Activated CD4-positive, CD25-positive, alpha-beta regulatory T cell (primary cell): ENCODE measurements around the gene FXYD6.

Experiments
- DNase-seq, 4 experiments: peaks; one replicate each; lab custom pipeline; 2025; lab: John Stamatoyannopoulos, UW

The FXYD6 gene

DNA sequence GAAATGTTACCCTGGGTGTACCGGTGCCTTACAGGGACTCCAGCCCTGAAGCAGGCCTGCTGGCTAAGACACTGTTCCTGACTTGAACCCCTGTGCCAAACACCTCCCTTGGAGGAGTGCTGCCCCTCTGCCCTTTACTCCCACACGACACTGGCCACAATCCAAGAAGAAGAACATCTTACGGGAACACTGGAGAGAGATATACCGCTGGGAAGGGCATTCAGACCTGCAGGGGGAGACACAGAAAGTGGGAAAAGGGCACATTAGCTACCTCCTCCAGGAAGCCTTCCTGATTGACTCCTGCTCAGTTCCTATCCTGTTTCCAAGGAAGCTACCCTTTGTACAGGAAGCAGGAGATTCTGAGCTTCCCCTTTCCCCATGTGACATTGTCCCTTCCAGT is 34.1 kb upstream of the FXYD6 start:
- no peak for DNase-seq

DNA sequence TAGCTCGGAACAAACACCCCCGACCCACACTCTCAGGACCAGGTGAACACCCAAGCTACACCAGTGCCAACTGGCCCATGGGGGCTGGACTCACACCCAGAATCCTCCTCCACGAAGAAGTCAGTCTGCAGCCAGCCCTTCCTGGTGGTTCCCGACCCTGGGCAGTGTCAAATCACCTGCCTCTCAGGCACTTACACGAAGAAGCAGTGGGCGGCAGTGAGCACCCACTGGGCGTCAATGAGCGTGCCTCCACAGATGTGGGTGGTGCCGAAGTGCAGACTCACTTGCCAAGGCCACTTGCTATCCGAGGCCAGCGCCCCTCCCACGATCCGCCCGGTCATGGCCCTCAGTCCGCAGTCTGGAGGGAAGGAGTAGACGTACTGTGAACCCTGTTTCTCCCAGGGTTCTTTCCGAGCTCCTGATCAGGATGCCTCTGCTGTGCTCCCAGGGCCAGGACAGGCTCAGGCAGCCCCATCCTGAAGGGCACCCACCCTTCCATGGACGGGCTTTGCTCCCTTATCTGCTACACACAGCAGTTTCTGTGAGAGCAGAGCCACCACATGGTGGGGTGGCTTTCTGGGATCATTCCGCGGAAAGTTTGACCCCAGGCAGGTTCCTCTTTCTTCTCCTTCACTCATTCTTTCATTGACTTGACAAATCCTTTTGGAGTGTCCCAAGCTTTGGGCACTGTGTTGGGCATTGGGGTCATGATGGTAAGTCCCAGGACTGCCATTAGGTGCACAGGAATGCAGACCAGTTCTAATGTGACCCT is 33.3 kb upstream of the FXYD6 start:
- no peak for DNase-seq

DNA sequence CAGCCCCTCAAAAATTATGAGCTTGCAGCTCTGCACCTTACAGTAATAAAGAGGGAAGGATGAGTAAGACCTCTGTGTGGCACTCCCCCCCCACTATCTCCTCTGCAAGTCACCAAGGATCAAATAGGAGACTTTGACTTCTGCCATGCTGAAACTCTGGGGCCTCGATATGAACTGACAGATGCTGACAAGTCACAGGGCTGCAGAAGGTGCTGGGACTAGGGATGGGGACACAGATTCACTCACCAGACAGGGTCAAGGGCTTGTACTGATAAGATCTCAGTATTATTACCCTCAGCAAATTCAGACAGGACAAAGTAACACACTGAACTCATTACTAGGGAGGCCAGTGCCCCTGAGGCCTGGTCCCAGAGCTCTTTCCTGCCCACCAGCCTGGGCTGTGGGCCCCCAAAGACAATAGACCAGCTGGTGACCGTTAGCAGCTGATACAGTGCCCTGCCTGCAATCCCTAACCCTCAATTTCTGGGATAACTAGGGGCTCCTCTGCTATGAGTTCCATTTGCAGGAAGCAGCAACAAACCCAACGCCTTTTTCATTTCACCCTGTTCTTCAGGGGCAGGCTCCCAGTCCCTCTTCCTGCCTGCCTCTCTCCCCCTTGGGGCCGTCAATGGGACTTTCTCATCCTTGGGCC is 32.6 kb upstream of the FXYD6 start:
- no peak for DNase-seq

DNA sequence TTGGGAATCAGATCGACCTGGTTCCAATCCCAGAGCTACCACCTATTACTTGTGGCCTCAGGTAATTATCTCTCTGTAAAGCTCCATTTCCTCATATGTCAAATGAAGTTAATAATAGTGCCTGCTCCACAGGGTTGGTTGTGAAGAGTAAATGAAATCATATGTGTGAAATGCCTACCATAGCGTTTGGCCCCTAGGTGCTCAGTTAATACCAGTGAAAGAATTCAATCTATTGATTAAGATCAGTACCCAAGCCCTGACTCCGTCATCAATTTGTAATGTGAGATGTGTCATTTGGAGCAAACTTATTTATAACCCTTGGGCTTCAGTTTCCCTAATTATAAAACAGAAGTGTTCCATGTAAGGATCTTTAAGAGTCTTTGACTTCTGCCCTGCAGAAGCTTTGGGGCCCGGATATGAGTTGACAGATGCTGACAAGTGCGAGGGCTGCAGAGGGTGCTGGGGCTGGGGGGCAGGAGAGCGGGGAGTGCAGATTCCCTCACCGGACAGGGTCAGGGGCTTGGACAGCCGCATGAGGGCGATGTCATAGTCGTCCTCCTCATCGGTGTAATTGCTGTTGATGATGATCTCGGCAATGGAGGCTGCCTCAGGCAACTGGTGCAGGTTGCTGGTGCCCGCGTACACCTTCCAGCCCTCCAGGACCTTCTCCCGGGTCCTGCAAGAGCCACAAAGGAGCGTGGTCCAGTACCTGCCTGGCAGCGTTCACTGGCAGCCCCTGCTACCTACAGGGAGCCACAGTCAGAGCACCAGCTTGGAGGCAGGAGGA is 31.8 kb upstream of the FXYD6 start:
- no peak for DNase-seq

- DNase-seq = peak in 3 of 4 experiments; percentile 16 to 51 (median 26)
Observed at GRCh38 chr11:117907276-117908108, 31.0 kb upstream of the FXYD6 start.

- DNase-seq = no peak
Observed at GRCh38 chr11:117906710-117907109, 30.3 kb upstream of the FXYD6 start.

DNA sequence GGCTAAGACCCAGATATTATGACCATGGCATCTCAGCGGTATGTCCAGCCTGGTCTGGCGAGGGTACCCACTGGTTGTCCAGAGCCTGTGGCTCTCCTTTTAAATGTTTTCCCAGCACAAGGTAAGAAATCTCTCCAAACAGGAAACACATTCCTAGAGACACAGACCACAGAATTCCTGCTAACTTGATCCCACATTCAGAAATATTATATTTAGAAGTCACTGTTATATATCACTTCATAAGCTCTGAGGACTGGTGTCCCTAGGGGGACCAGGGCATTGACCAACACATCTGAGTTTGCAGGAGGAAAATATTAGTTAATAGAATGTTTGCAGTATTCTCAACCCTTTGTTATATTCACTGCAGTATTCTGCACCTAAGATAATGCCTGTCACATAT is 29.7 kb upstream of the FXYD6 start:
- no peak for DNase-seq

GRCh38 chr11:117905524-117905923 is 29.1 kb upstream of the FXYD6 start:
- DNase-seq = no peak

DNA sequence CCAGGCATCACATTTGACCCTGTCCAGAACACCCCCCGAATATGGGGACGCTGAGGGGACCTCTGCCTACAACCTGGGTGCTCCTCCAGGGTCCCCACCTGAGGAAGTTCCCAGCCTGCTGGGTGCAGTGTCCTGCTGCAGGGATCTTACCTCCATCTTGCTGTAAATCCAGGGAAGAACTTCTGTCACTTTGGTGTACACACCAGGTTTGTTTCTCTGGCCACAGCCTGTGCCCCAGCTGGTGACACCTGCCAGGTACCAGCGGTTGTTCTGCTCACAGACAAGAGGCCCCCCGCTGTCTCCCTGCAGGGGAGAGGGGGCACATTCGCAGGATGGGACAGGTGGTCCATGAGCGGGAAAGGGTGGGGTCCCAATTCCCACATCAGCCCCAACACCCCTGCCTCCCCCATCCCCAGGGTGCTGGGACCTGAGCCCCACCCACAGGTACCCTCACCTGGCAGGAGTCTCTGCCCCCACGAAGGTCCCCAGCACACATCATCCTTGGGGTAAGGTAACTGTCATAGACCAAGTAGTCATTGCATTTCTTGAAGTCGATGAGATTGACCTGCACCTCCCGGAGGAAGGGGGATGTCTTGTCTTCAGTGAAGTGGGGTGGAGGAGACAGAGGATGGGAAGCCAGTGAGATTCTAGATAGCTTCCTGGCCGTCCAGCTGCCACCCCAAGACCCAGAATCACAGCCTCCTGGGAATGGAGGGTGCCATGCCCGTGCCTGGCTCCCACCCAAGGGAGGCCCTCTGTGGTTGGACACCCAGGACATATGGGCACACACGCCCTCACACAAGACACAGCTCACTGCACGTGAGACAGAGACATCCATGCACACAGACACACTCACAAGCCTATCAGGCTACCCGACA is 27.3 kb upstream of the FXYD6 start:
- no peak for DNase-seq

DNA sequence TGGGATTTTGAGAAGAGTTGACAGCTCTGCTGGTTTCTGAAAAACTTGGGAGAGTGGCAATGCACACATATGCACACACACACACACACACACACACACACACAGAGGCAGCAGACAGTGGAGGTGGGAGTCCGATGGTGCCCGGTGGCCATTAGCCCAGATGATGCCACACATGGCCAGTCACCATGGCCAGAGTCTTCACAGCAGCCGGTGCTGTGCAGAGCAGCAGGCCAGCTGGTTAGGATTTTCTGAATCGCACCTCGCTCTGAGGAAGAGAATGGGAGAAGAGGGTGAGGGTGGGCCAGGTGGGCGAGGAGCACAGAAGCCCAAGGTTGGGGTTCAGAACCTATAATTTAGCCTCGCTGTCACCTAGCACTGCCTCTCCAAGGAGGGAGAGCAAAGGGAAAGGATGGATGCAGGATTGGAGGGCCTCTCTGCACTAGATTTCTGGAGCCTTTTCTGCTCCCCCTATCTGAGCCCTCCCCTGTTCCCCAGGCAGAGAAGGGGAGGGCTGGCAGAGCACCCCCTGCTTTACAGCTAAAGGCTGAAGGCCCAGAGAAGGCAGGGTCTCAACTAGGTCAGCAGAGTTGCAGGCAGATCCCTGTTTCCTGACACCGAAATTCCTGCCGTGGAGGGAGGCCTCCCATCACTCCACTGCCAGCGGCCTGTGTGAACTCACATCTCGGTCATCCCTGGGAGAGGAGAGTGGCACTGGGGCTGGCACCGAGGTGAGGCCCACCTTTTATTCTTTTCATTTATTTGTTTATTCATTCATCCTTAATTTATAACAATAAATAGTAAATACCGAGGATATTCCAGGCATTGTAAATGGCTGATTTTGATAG is 25.8 kb upstream of the FXYD6 start:
- DNase-seq = no peak

DNA sequence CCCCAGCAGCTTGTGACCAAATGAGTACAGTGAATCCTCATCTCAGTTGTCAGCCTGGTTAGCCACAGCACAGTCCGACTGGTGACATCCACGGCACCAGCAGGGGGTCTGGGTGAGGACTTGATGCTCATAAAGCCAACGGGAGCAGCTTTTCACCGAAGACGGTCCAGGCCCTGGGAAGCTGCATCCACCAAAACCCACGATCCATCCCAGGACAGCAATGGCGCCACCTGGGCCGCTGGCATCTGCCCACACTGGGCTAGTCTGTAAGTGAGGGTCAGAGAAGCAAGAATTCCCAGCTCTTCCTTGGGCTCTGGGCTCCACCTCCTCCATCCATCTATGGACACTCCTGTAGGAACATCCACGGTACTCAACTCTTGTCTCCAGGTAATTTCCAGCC is 25.1 kb upstream of the FXYD6 start:
- no peak for DNase-seq

- no peak for DNase-seq
Observed at GRCh38 chr11:117900720-117901440, 24.4 kb upstream of the FXYD6 start.

GRCh38 chr11:117900121-117900648 is 23.7 kb upstream of the FXYD6 start:
- no peak for DNase-seq

- DNase-seq = no peak
Observed at GRCh38 chr11:117898059-117898458, 21.6 kb upstream of the FXYD6 start.

GRCh38 chr11:117892651-117893050 is 16.2 kb upstream of the FXYD6 start:
- no peak for DNase-seq

GRCh38 chr11:117891362-117891761 is 14.9 kb upstream of the FXYD6 start:
- no peak for DNase-seq

DNA sequence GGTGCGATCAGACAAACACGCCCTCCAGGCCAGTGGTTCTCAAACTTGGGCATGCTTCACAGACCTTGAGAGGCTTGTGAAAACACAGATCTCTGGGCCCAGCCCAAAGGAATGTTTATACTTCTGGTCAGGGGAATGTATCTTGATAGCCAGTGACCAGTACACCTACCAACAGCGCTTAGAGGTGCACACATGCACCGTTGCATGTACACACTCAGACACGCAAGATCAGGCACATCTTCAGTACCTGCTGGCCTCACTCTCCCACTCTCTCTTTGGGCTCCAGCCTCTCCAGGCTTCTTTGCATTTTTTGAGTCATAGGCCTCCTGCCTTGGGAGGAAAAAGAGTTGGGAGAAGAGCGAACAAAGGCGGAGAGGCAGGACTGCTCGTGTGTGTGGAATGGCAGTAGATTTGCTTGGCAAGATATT is 11.7 kb upstream of the FXYD6 start:
- DNase-seq = no peak

DNA sequence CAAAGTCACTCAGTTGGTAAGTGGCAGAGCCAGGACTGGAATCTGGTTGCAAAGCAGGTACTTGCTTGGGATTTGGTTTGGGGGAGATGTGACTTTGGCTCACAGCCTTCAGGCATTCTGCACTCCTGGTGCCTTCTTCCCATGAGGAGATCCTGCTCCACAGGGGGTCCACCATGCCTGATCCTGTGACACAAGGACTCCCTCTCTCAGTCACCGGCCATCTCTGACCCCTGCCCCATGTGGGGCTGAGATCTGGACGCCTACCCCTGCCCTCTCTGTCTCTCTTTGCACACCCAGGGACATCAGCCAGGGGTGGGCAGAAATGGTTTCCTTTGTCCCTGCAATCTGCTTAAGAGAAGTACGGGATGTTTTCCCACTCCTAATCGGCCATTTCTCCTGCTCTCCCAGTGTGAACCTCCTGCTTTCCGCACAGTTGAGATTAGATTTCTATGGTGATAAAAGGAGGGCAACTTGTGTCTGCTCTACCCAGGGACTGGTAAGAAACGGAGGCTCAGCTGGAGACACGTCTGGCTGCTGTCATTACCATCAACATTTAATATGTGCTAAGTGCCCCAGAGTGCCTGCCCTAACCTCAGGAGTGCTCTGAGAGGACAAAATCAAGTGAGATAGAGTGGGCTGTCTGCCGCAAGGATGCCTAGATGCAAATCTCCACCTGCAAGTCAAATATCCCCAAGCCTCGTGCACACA is 11.1 kb upstream of the FXYD6 start:
- no peak for DNase-seq
